ENCODE data around the gene PROSER3. TPM values are rescaled to one million over a fixed set of nuclear protein-coding genes. Genes with fewer than 3 reads are reported as not detected.
"Not testable (repeated sequence)": the region's sequence is repeated elsewhere in the genome, so short reads cannot be mapped to it uniquely, and the experiment has no call there.

The PROSER3 gene
- total RNA-seq, 1 donor from 2014 or later, result 1.4 TPM

DNA sequence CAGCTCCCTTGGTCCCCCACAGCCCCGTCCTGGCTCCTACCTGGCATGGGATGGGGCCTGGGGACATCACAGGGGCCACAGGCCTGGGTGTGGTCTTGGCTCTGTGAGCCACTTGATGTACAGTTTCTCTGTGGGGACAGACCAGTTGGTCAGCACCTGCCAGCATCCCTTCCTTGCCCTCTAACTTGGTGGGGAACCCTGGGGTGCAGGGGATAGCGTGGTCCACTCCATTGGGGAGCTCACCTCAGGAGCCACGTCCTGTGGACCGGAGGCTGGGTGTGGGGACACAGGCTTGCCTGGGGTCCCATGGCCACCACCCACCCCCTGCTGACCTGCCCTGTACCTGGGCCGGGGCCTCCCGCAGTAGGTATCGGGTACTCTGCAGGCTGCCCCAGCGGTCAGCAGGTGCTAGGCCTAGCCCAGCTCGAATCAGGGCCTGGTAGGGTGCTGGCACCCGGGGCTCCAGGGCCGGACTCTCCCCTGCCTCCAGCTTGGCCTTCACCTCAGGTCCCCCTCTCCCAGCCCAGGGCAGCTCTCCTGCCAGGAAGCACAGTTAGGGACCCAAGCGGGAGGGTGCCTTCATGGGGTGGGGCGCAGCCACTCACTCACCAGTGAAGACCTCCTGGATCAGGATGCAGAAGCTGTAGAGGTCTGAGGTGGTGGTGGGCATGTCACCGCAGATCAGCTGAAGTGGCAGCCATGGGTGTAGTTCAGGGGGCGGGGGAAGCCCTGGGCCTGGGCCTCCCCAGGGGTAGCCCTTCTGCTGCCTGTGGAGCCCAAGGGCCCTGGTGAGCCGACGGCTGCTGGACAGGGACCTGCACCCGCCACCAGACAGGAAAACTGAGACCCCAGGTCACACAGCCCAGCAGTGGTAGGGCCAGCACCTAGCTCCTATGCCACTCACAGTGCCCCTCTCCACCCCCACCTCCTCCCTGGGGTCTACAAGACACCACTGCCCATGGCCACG, 32.3 kb downstream of the PROSER3 start:
- DNase-seq (ENCODE audit: low read depth in 2 of 2), result no peak

DNA sequence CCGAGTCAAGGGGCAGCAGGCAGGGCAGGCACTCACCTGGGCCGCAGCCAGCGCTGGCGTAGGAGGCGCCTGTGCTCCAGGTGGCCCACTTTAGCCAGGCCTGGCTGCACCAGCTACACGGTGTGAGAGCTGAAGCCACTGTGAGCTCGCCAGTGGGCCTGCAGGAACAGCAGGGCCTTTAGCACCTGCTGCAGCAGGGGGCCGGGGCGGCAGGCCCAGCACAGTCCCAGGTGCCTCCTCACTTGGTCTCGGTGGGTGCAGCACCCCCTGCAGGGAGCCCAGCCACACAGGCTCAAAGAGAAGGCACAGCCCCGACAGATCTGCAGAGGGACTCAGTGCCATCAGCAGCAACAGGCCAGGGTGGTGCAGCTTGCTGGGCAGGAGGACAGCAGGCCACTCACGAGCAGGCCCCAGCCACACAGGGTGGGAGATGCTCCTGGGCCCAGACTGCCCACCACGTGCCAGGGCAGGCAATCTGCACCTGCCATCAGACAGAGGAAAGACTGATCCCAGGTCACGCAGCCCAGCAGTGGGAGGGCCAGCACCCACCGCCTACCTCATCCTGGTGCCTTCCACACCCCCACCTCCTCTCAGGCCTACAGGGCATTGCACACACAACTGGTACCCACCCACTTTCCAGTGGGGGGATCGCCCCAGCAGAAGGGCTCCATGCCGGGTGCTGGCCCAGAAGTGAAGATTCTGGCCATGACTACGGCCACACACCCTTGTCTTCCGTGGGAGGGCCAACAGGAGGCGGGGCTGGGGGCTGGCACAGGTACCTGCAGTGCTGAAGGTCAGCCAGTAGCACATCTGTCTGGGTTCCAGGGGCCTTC, 33.2 kb downstream of the PROSER3 start:
- no peak for DNase-seq (ENCODE audit: low read depth in 2 of 2)

DNA sequence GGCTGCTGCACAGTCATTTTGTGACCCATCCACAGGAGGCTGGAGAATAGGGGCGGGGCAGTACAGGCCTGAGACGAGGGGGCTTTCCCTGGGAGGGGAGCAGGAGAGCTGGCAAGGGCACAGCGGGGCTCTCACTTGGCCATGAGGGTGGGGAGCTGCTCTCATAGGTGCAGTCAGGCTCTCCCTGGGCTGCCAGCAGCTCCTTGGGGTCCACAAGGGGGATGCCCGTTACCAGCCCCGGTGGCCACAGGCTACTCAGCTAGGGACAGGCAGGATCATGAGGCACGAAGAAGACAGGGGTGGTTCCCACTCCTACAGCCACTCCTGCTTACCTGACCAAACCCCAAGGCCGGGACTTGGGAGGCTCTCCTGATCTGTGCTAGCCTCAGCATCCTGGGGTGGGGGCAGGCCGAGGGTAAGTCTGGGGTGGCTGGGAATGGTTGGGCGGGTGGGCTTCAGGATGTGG, 33.9 kb downstream of the PROSER3 start:
- DNase-seq (ENCODE audit: low read depth in 2 of 2), result no peak

DNA sequence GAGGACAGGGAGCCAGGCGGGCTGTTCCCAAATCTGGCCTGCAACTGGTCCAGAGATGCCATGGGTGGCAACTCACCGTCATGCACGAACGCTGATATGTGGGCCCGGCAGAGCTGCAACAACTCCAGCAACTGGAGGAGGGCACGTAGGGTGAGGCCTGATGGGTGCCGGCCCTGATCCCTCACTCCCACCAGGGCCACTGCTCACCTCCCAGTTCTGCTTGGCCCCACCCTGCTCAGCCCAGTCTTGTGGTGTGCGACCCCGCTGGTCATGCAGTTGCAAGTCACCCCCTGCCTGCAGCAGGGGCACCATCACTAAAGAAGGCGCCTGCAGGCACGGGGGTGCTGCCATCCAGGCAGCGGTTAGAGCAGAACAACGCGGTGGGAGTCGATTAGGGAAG, 34.3 kb downstream of the PROSER3 start:
- no peak for DNase-seq (ENCODE audit: low read depth in 2 of 2)

DNA sequence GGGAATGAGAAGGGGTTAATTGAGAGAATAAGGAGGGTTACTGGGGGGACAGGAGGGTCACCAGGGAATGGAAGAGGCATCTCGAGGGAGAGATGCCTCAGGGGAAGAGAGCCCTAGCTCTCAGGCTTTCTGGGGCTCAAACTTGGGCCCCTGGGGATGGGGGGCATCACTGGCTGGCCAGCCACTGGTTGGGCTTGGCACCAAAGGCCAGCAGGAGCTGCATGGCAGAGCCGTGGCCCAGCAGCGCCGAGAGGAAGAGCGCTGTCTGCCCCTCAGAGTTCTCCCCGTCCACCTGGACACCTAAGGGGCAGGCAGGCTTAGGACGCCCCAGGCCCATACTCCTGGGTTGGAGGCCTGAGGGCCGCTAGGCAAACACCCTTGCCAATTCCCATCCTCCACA, 34.9 kb downstream of the PROSER3 start:
- DNase-seq (ENCODE audit: low read depth in 2 of 2), result no peak

- DNase-seq (ENCODE audit: low read depth in 2 of 2), result no peak
Observed at GRCh38 chr19:35793381-35794165, 35.6 kb downstream of the PROSER3 start.

DNA sequence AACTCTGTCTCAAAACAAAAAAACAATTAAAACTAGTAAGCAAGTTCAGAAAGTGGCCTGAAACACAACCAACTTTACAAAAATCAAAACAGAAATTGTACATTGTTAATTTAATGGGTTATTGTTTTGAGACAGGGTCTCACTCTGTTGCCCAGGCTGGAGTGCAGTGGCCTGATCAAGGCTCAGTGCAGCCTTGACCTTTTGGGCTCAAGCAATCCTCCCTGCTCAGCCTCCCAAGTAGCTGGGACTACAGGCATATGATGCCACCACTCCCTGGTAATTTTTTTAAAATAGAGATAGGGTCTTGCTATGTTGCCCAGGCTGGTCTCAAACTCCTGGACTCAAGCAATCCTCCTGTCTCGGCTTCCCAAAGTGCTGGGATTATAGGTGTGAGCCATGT, 37.6 kb downstream of the PROSER3 start:
- not testable (repeated sequence) for DNase-seq (ENCODE audit: low read depth in 2 of 2)

GRCh38 chr19:35796645-35797542, 38.9 kb downstream of the PROSER3 start:
- no peak for DNase-seq (ENCODE audit: low read depth in 2 of 2)

GRCh38 chr19:35797663-35798062, 39.7 kb downstream of the PROSER3 start:
- DNase-seq (ENCODE audit: low read depth in 2 of 2), result no peak

DNA sequence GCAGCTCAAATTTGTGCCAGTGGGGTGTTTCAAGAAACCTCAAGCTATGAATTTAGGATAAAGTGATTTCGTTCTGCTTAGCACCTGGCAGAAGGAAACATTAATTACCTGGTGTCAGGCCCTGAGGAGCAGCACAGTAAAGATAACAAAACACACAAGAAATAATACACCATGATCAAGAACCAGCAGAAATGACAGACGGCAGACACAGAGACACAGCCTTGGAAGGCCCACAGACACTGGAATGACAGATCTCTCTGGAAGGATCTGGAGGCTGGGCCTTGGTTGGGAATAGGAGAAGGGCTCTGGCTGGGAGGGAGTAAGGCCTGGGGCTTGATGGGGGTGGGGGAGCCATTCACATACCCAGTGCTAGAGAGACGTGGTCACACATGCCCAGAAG, 43.9 kb downstream of the PROSER3 start:
- DNase-seq (ENCODE audit: low read depth in 2 of 2), result no peak

GRCh38 chr19:35805526-35806102, 47.6 kb downstream of the PROSER3 start:
- DNase-seq (ENCODE audit: low read depth in 2 of 2), result no peak

DNA sequence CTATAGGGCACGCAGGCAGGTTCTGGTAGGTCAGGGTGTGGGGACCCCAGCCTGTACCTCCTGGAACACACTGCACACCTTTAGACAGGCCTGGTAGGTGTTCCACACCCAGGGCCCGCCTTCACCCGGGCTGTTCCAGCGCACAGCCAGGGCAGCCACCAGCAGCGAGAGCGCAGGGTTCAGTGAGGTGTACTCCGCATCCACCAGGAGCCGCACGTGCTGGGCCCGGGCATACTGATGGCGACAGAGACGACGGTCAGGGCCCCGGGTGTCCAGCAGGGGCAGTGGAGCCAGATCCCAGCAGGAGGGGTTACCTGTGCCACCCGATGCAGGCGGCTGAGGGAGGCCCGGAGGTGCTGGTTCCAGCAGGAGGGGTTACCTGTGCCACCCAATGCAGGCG, 48.6 kb downstream of the PROSER3 start:
- DNase-seq (ENCODE audit: low read depth in 2 of 2), result no peak

GRCh38 chr19:35807633-35808032, 49.7 kb downstream of the PROSER3 start:
- DNase-seq (ENCODE audit: low read depth in 2 of 2), result no peak

DNA sequence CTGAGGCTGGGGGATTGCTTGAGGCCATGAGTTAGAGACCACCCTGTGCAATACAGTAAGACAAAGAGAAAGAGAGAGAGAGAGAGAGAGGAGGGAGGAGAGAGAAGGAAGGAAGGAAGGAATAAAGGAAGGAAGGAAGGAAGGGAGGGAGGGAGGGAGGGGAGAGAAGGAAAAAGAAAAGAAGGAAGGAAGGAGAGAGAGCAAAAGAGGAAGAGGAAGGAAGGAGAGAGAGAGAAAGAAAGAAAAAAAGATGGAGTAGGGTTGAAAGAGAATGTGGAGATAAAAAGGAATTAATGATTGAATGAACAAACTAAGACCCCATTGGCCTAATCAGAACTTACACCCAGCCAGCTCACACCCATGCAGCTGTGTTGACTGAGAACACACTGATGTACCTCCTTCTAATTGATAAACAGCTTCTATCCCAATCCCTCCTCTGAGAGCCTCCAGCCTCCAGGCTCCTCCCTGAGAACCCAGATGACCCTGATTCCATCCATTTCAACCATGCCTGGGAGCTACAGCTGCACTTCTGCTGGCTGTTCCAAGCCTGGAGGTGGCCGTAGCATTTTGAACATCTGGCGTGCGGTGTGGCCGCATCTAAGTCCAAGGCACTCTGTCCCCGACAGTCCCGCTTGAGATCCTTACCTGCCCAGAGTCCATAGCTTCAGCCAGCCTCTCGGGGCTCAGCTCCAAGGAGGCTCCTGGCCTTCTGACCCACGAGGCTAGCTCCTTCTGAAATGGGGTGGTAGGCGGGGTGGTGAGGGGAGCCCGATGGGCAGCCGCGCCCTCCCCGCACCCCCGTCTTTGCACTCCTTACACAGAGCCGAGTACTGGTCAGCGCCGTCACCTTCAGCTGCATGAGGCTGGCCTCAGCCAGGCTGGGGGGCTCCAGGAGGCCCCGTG, 53.6 kb downstream of the PROSER3 start:
- DNase-seq (ENCODE audit: low read depth in 2 of 2), result no peak

DNA sequence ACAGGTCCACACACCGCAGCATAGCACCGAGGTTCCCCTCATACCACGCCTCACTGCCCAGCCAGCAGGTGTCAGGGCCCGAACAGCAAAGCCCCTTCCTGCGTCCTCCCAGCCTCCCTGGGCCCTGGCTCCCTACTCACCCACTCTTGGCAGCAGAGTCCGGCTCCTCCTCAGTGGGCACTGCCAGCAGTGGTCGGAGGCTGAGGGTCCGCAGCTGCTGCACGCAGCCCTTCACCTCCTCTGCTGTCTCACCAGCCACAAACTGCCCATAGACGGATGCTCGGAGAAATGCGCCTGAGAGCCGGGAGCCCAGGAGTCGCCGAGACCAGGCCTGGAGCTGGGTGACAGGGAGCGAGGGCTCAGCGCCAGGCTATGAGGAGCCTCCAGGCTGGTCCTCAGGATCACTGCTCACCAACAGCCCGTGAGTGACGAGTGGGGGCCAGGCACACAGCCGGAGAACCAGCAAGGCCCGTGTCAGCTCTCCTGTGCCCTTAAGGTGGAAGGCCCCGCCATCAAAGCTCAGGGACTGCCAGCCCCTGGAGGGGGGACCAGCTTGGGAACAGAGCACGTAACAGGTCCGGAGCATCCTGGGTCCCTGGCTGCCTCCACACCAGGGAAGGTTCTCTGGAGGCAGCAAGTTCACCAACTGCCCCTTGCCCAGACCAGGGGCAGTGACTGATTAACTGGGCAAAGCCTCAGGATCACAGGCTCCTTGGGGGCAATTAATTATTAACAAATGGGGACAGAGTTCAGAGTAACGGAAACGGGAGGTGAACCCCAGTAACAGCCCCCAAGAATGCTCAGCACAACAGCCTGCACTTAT, 54.5 kb downstream of the PROSER3 start, which contains the start of gene PRODH2:
TSS of gene PRODH2 (minus strand) at position 626 of the 823 bp plus-strand sequence. CDS start at position 586, 40 bp downstream.
- no peak for DNase-seq (ENCODE audit: low read depth in 2 of 2)

GRCh38 chr19:35813043-35813890, 55.3 kb downstream of the PROSER3 start:
- no peak for DNase-seq (ENCODE audit: low read depth in 2 of 2)

- no peak for DNase-seq (ENCODE audit: low read depth in 2 of 2)
Observed at GRCh38 chr19:35816262-35816661, 58.3 kb downstream of the PROSER3 start.
